Keratinocyte (primary cell): ENCODE data around the gene ANKFY1. TPM values are rescaled to one million over a fixed set of nuclear protein-coding genes. Genes with fewer than 3 reads are reported as not detected.

Experiments
- DNase-seq: peaks from one replicate; pipeline ENCODE4 v3.0.0-alpha.2; 2011; ENCODE audit warnings: low read depth, missing footprints, low spot score
- FAIRE-seq: peaks from 2 replicates; lab custom pipeline; 2011; peaks lifted over from hg19 to GRCh38; lab: Jason Lieb, UNC
- H2AFZ ChIP-seq: 2 replicates; pipeline ENCODE4 v1.6.0; 2012; ENCODE audit warnings: low read length, control low read depth, inconsistent platforms; ENCODE audit not compliant: control insufficient read depth
- H3K27ac ChIP-seq: 2 replicates; pipeline ENCODE4 v1.5.1; 2011; ENCODE audit warnings: low read length; ENCODE audit not compliant: control insufficient read depth, insufficient read depth
- H3K27me3 ChIP-seq: 3 replicates; pipeline ENCODE4 v1.6.0; 2011; ENCODE audit warnings: low read length; ENCODE audit not compliant: control insufficient read depth, insufficient read depth; ENCODE audit errors: extremely low read depth
- H3K36me3 ChIP-seq, 2 experiments: 2 replicates in 1 of 2; 3 replicates in 1 of 2; pipeline ENCODE4 v1.5.1; 2011; ENCODE audit warnings: low read length in 2 of 2, mild to moderate bottlenecking in 1 of 2; ENCODE audit not compliant: control insufficient read depth in 2 of 2, insufficient read depth in 2 of 2; ENCODE audit errors: extremely low read depth in 1 of 2
- H3K4me1 ChIP-seq: 3 replicates; pipeline ENCODE4 v1.5.1; 2011; ENCODE audit warnings: low read length; ENCODE audit not compliant: control insufficient read depth, insufficient read depth; ENCODE audit errors: extremely low read depth
- H3K4me2 ChIP-seq: 3 replicates; pipeline ENCODE4 v1.6.0; 2011; ENCODE audit warnings: low read depth, low read length; ENCODE audit not compliant: control insufficient read depth, insufficient read depth; ENCODE audit errors: extremely low read depth
- H3K4me3 ChIP-seq, 3 experiments: fragments of 200-600 bp in 1 of 3; sonication (generic) in 1 of 3; 2 replicates in 2 of 3; 3 replicates in 1 of 3; pipeline ENCODE4 v1.5.1; 2011 to 2016; ENCODE audit warnings: low read length in 3 of 3, mild to moderate bottlenecking in 3 of 3, control low read depth in 2 of 3, inconsistent platforms in 1 of 3, low read depth in 1 of 3, mixed read lengths in 1 of 3, mixed run types in 1 of 3, moderate library complexity in 1 of 3; ENCODE audit not compliant: control insufficient read depth in 2 of 3, insufficient read depth in 2 of 3; ENCODE audit errors: extremely low read depth in 1 of 3
- H3K79me2 ChIP-seq: 2 replicates; pipeline ENCODE4 v1.6.0; 2012; ENCODE audit warnings: low read length; ENCODE audit not compliant: control insufficient read depth, insufficient read depth
- H3K9ac ChIP-seq: 3 replicates; pipeline ENCODE4 v1.6.0; 2011; ENCODE audit warnings: low read length; ENCODE audit not compliant: control insufficient read depth, insufficient read depth; ENCODE audit errors: extremely low read depth
- H3K9me1 ChIP-seq: 3 replicates; pipeline ENCODE4 v1.6.0; 2011; ENCODE audit warnings: low read length; ENCODE audit not compliant: control insufficient read depth, insufficient read depth; ENCODE audit errors: extremely low read depth
- H3K9me3 ChIP-seq: 2 replicates; pipeline ENCODE4 v1.5.1; 2012; ENCODE audit warnings: low read depth, low read length; ENCODE audit not compliant: control insufficient read depth
- H4K20me1 ChIP-seq: 3 replicates; pipeline ENCODE4 v1.6.0; 2011; ENCODE audit warnings: low read length; ENCODE audit not compliant: control insufficient read depth, insufficient read depth; ENCODE audit errors: extremely low read depth
- CTCF ChIP-seq, 3 experiments: IDR thresholded peaks in 1 of 3; conservative IDR thresholded peaks in 1 of 3; optimal IDR thresholded peaks in 1 of 3; 2 replicates in 2 of 3; 3 replicates in 1 of 3; pipeline versions ENCODE3 to v1.5.1; 2011; ENCODE audit warnings: low read length in 3 of 3, mild to moderate bottlenecking in 3 of 3, moderate library complexity in 2 of 3, control low read depth in 1 of 3, inconsistent platforms in 1 of 3; ENCODE audit not compliant: insufficient read depth in 2 of 3; ENCODE audit errors: extremely low read depth in 1 of 3
- EZH2 ChIP-seq: IDR thresholded peaks from one replicate; pipeline ENCODE4 v1.6.1; 2012; ENCODE audit warnings: inconsistent platforms, mild to moderate bottlenecking, low read length, moderate library complexity
- dilution Hi-C: fragments of 300-500 bp; cut with MboI; formaldehyde crosslinking; loops from one replicate; pipeline ENCODE4 v1.7.0; 2020; ENCODE audit warnings: low sequenced_read_pairs; ENCODE audit not compliant: extremely low pct_ligation_motif_present
- polyA plus RNA-seq, 5 experiments: library from polyadenylated mRNA; depleted of rRNA in 3 of 5; stranded (reverse) in 3 of 5; stranded (forward) in 1 of 5; unstranded in 1 of 5; fragments of >200 nt; gene quantifications; 1 replicate in 1 of 5; 2 replicates in 3 of 5; 3 replicates in 1 of 5; pipeline versions ENCODE4 v1.2.1 to v1.2.3, GENCODE V29; 2011 to 2012; ENCODE audit warnings: missing spikeins in 2 of 5, low read depth in 1 of 5, low replicate concordance in 1 of 5

ANKFY1 gene
- polyA plus RNA-seq, 1 donor (not counting 4 experiments of a cell fraction or from before 2014, with no cell fraction given), result 27.0 TPM

- Histone ChIP-seq H3K27me3 (no peaks in the 10 kb centered on the region), H3K36me3 (peaks cover 17 to 29% of the 10 kb centered on the region in 2 experiments), H2AFZ (no peak overlapping the region), H3K9ac (no peak overlapping the region), H4K20me1 (no peaks in the 10 kb centered on the region), H3K4me1 (peaks cover 22% of the 10 kb centered on the region), H3K79me2 (no peaks in the 10 kb centered on the region), H3K9me3 (no peaks in the 10 kb centered on the region), H3K27ac (peak overlapping the region; percentile 85), H3K4me2 (no peak overlapping the region), H3K4me3 (no peak overlapping the region), H3K9me1 (no peaks in the 10 kb centered on the region)
- TF ChIP-seq EZH2 (no peak), CTCF (optimal IDR thresholded peaks at IDR 0.05 in 1 of 3, IDR thresholded peaks at IDR 0.05 in 1 of 3, conservative IDR thresholded peaks at IDR 0.05 in 1 of 3; ENCODE audit: extremely low read depth in 1 of 3, insufficient read depth in 2 of 3, low read length in 3 of 3) (no peak)
- FAIRE-seq, result no peak
- no peak for DNase-seq
- dilution Hi-C loops, result no loop called here
Observed at GRCh38 chr17:4188076-4188475, 75.7 kb downstream of the ANKFY1 start.

GRCh38 chr17:4187076-4187475 is 76.7 kb downstream of the ANKFY1 start:
- H3K27ac ChIP-seq, result peak overlapping the region; percentile 85
- H3K27me3 ChIP-seq, result no peaks in the 10 kb centered on the region
- H3K9ac ChIP-seq, result peak overlapping the region; percentile 48
- H3K4me3 ChIP-seq, result peak overlapping the region in 2 of 3 experiments; percentile 29 to 67
- no peaks in the 10 kb centered on the region for H4K20me1 ChIP-seq
- peak overlapping the region; percentile 87 for H3K4me2 ChIP-seq
- H3K4me1 ChIP-seq, result peaks cover 22% of the 10 kb centered on the region
- H2AFZ ChIP-seq, result peak overlapping the region; percentile 59
- no peak for TF ChIP-seq CTCF (optimal IDR thresholded peaks at IDR 0.05 in 1 of 3, IDR thresholded peaks at IDR 0.05 in 1 of 3, conservative IDR thresholded peaks at IDR 0.05 in 1 of 3; ENCODE audit: extremely low read depth in 1 of 3, insufficient read depth in 2 of 3, low read length in 3 of 3)
- no peak for TF ChIP-seq EZH2
- no peaks in the 10 kb centered on the region for H3K9me1 ChIP-seq
- peak; percentile 90 for DNase-seq
- no peaks in the 10 kb centered on the region for H3K79me2 ChIP-seq
- dilution Hi-C loops, result no loop called here
- peak; percentile 99 for FAIRE-seq
- H3K36me3 ChIP-seq, result peaks cover 24 to 34% of the 10 kb centered on the region in 2 experiments
- no peaks in the 10 kb centered on the region for H3K9me3 ChIP-seq
